ENCODE measurements around the gene HOXA9. TPM values are rescaled to one million over a fixed set of nuclear protein-coding genes. Genes with fewer than 3 reads are reported as not detected.

Gene HOXA9
- total RNA-seq, 2 donors from 2014 or later, result not detected

GRCh38 chr7:27156508-27156898, 8.8 kb downstream of the HOXA9 start, which contains the start of gene HOXA7:
HOXA7 (minus strand) TSS chr7:27156675; CDS start chr7:27156545, 130 bp downstream.
- Histone ChIP-seq H3K27me3 (replicated peaks; ENCODE audit: insufficient read depth) (no peaks in the 10 kb centered on the region), H3K9me3 (no peaks in the 10 kb centered on the region), H3K27ac (peak within 1 kb of the TSS; percentile 36 to 87), H3K36me3 (no peaks in the 10 kb centered on the region), H3K4me3 (peak within 1 kb of the TSS; percentile 72), H3K4me1 (ENCODE audit: control insufficient read depth in 1 of 2, low read depth in 2 of 2) (peaks cover 13 to 34% of the 10 kb centered on the region in 2 donors)
- ATAC-seq (ENCODE audit: insufficient number of reproducible peaks, low FRiP score, low read depth) (no peak), DNase-seq (ENCODE audit: low spot score) (no peak)
- TF ChIP-seq, protein P1, sequence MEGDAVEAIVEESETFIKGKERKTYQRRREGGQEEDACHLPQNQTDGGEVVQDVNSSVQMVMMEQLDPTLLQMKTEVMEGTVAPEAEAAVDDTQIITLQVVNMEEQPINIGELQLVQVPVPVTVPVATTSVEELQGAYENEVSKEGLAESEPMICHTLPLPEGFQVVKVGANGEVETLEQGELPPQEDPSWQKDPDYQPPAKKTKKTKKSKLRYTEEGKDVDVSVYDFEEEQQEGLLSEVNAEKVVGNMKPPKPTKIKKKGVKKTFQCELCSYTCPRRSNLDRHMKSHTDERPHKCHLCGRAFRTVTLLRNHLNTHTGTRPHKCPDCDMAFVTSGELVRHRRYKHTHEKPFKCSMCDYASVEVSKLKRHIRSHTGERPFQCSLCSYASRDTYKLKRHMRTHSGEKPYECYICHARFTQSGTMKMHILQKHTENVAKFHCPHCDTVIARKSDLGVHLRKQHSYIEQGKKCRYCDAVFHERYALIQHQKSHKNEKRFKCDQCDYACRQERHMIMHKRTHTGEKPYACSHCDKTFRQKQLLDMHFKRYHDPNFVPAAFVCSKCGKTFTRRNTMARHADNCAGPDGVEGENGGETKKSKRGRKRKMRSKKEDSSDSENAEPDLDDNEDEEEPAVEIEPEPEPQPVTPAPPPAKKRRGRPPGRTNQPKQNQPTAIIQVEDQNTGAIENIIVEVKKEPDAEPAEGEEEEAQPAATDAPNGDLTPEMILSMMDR (IDR thresholded peaks at IDR 0.05), result no peak

GRCh38 chr7:27155816-27156507, 9.4 kb downstream of the HOXA9 start:
- H3K4me1 ChIP-seq (ENCODE audit: control insufficient read depth in 1 of 2, low read depth in 2 of 2), result peaks cover 13 to 30% of the 10 kb centered on the region in 2 donors
- no peaks in the 10 kb centered on the region for H3K36me3 ChIP-seq
- TF ChIP-seq, protein P1 (IDR thresholded peaks at IDR 0.05), result no peak
- peak overlapping the region; percentile 72 for H3K4me3 ChIP-seq
- H3K9me3 ChIP-seq, result no peaks in the 10 kb centered on the region
- H3K27me3 ChIP-seq (replicated peaks; ENCODE audit: insufficient read depth), result no peaks in the 10 kb centered on the region
- peak overlapping the region; percentile 36 to 87 for H3K27ac ChIP-seq
- no peak for DNase-seq (ENCODE audit: low spot score)
- ATAC-seq (ENCODE audit: insufficient number of reproducible peaks, low FRiP score, low read depth), result no peak

DNA sequence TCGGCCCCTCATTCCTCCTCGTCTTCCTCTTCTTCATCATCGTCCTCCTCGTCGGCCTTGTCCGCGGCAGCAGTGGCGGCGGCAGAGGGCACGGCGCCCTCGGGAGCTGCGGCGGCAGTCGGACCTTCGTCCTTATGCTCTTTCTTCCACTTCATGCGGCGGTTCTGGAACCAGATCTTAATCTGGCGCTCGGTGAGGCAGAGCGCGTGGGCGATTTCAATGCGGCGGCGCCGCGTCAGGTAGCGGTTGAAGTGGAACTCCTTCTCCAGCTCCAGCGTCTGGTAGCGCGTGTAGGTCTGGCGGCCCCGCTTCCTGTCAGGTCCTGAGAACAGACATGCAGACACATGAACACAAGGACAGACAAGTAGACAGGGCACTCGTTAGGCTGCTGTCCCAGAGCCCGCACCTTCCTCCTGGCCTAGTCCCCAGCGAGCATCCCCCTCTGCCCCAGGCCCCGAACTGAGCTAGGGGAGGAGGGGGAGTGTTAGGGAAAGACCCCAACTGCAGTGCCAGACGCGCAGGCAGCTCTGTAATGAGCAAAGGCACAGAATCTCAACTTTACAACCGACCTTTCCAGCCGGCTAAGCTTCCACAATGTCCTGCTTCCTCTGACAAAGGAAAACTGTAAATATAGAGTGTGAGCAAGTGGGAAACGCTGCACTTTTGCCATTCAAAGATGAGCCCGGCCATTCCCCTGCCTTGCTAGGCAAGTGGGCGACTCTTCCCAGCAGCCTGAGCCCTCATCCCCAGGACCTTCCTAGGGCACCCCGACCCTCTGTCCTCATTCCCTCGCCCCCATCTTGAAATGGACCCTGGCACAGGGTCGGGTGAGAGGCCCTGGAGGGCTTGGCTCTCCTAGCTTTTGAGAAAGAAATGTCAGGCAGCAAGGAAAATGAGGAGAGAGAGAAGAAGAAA, 10.2 kb downstream of the HOXA9 start:
- no peak for DNase-seq (ENCODE audit: low spot score)
- no peaks in the 10 kb centered on the region for H3K9me3 ChIP-seq
- H3K27ac ChIP-seq, result peak overlapping the region in 1 of 2 donors; percentile 87
- no peaks in the 10 kb centered on the region for H3K27me3 ChIP-seq (replicated peaks; ENCODE audit: insufficient read depth)
- peak overlapping the region; percentile 72 for H3K4me3 ChIP-seq
- H3K4me1 ChIP-seq (ENCODE audit: control insufficient read depth in 1 of 2, low read depth in 2 of 2), result peaks cover 10 to 28% of the 10 kb centered on the region in 2 donors
- TF ChIP-seq, protein P1 (IDR thresholded peaks at IDR 0.05), result no peak
- H3K36me3 ChIP-seq, result no peaks in the 10 kb centered on the region
- no peak for ATAC-seq (ENCODE audit: insufficient number of reproducible peaks, low FRiP score, low read depth)

- DNase-seq (ENCODE audit: low spot score), result no peak
- Histone ChIP-seq H3K9me3 (no peaks in the 10 kb centered on the region), H3K4me1 (ENCODE audit: control insufficient read depth in 1 of 2, low read depth in 2 of 2) (peaks cover 10 to 35% of the 10 kb centered on the region in 2 donors), H3K36me3 (no peaks in the 10 kb centered on the region), H3K27ac (no peak overlapping the region), H3K27me3 (replicated peaks; ENCODE audit: insufficient read depth) (no peaks in the 10 kb centered on the region), H3K4me3 (no peak overlapping the region)
- no peak for ATAC-seq (ENCODE audit: insufficient number of reproducible peaks, low FRiP score, low read depth)
- TF ChIP-seq, protein P1 (IDR thresholded peaks at IDR 0.05), result no peak
These were observed 11.0 kb downstream of the HOXA9 start for GRCh38 chr7:27154369-27154768.

- no peaks in the 10 kb centered on the region for H3K36me3 ChIP-seq
- H3K4me3 ChIP-seq, result no peak overlapping the region
- no peak for ATAC-seq (ENCODE audit: insufficient number of reproducible peaks, low FRiP score, low read depth)
- H3K27ac ChIP-seq, result no peak overlapping the region
- no peaks in the 10 kb centered on the region for H3K9me3 ChIP-seq
- no peak for DNase-seq (ENCODE audit: low spot score)
- peaks cover 10 to 43% of the 10 kb centered on the region in 2 donors for H3K4me1 ChIP-seq (ENCODE audit: control insufficient read depth in 1 of 2, low read depth in 2 of 2)
- no peaks in the 10 kb centered on the region for H3K27me3 ChIP-seq (replicated peaks; ENCODE audit: insufficient read depth)
- TF ChIP-seq, protein P1 (IDR thresholded peaks at IDR 0.05), result no peak
These were observed 11.8 kb downstream of the HOXA9 start for GRCh38 chr7:27153526-27153925.
